Neural progenitor cell (in vitro differentiated cells): Measurements from ENCODE around the gene GPRASP3.

Experiments
- EZH2 ChIP-seq: fragments of 200-600 bp; sonication (generic); IDR thresholded peaks from 2 replicates; pipeline ENCODE4 v1.6.1; 2017; ENCODE audit warnings: antibody characterized with exemption, mild to moderate bottlenecking, moderate library complexity
- EZH2phosphoT487 ChIP-seq: fragments of 200-600 bp; sonication (generic); IDR thresholded peaks from 2 replicates; pipeline ENCODE4 v1.6.1; 2017; ENCODE audit warnings: antibody characterized with exemption
- TF ChIP-seq, protein P1 (sequence below): fragments of 200-600 bp; sonication (generic); IDR thresholded peaks from 2 replicates; pipeline ENCODE4 v1.5.1; 2017; ENCODE audit warnings: antibody characterized with exemption, mild to moderate bottlenecking

DNA sequence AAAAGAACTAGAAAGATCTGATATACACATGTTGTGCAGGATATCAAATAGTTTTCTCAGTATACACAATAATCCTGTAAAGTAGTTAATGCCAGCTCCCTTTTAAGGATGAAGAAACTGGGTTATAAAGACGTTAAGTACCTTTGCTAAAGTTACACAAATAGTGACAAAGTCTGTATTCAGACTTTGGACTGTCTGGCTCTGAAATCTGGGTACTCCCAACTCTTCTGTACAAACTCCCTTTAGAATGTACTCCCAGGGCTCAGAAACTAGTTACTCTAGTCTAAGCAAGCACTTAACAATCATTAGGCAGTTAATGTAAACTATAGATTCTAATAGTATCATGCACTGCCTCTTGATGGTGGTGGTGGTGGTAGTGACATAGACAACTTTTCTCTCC, 7.2 kb downstream of the GPRASP3 start:
- TF ChIP-seq, protein P1, sequence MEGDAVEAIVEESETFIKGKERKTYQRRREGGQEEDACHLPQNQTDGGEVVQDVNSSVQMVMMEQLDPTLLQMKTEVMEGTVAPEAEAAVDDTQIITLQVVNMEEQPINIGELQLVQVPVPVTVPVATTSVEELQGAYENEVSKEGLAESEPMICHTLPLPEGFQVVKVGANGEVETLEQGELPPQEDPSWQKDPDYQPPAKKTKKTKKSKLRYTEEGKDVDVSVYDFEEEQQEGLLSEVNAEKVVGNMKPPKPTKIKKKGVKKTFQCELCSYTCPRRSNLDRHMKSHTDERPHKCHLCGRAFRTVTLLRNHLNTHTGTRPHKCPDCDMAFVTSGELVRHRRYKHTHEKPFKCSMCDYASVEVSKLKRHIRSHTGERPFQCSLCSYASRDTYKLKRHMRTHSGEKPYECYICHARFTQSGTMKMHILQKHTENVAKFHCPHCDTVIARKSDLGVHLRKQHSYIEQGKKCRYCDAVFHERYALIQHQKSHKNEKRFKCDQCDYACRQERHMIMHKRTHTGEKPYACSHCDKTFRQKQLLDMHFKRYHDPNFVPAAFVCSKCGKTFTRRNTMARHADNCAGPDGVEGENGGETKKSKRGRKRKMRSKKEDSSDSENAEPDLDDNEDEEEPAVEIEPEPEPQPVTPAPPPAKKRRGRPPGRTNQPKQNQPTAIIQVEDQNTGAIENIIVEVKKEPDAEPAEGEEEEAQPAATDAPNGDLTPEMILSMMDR = no peak
- TF ChIP-seq EZH2phosphoT487 (no peak), EZH2 (no peak)
